ENCODE measurements around the gene UBAP2L.

GRCh38 chr1:154221278-154222001 is 685 bp downstream of the UBAP2L start:
- no peak for TF ChIP-seq CTCF (IDR thresholded peaks at IDR 0.05)
- no peak for TF ChIP-seq EZH2 (IDR thresholded peaks at IDR 0.05; ENCODE audit: borderline replicate concordance, insufficient read depth, low read depth, low read length, poor library complexity, severe bottlenecking)
